Fibroblast of mammary gland (primary cell): ENCODE data around the gene PTRHD1.

Source experiments
- DNase-seq: peaks from one replicate; pipeline ENCODE4 v3.0.0-alpha.2; 2010; ENCODE audit warnings: low read depth
- H3K4me3 ChIP-seq: 2 replicates; pipeline ENCODE4 v1.5.1; 2011; ENCODE audit warnings: low read depth, mild to moderate bottlenecking, low read length, moderate library complexity; ENCODE audit not compliant: control insufficient read depth
- TF ChIP-seq, protein P1 (sequence below): conservative IDR thresholded peaks from 2 replicates; pipeline ENCODE4 v1.5.1; 2011; ENCODE audit warnings: low read depth, low read length, inconsistent platforms; ENCODE audit not compliant: control insufficient read depth, insufficient read depth

The PTRHD1 gene

GRCh38 chr2:24818721-24819167, 25.6 kb upstream of the PTRHD1 start:
- DNase-seq = peak; percentile 44
- H3K4me3 ChIP-seq = no peak overlapping the region
- TF ChIP-seq, protein P1, sequence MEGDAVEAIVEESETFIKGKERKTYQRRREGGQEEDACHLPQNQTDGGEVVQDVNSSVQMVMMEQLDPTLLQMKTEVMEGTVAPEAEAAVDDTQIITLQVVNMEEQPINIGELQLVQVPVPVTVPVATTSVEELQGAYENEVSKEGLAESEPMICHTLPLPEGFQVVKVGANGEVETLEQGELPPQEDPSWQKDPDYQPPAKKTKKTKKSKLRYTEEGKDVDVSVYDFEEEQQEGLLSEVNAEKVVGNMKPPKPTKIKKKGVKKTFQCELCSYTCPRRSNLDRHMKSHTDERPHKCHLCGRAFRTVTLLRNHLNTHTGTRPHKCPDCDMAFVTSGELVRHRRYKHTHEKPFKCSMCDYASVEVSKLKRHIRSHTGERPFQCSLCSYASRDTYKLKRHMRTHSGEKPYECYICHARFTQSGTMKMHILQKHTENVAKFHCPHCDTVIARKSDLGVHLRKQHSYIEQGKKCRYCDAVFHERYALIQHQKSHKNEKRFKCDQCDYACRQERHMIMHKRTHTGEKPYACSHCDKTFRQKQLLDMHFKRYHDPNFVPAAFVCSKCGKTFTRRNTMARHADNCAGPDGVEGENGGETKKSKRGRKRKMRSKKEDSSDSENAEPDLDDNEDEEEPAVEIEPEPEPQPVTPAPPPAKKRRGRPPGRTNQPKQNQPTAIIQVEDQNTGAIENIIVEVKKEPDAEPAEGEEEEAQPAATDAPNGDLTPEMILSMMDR = no peak

DNA sequence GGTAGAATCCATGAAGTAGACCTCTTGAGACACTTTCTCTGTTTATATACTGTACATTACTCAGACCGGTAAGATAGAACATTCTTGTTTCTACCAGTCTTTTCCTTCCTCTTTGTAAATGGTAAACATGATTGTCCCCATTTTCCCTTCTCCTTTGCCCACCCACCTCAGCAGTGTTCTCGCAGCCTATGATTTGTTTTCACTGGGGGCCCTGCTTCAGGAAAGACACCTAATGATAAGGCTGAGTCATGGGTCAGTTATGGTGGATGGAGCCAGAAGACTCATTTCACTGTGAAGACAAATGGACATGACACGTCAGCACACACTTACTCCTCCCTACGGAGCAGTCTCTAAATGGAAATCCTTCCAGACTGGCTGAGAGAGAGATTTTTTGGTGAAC, 23.7 kb upstream of the PTRHD1 start:
- peak; percentile 92 for DNase-seq
- no peak overlapping the region for H3K4me3 ChIP-seq
- TF ChIP-seq, protein P1 = no peak

DNA sequence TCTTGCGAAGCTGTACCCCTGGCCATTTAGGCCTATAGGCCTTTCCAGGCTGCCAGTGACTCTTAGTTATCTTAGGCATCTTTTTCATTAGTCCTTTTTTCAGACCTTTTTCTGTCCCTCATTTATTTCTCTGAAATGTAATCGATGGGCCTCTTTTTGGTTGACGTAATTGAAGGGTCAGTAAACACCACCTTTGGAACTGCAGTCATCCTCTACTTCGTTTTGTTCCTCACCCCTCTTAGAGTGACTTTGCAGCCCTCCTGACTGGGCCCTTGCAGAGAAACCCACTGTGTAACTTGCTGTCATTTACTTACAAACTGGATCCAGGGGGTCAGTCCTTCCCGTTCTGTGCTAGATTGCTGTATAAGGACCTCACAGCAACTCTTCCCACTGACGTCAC, 23.2 kb upstream of the PTRHD1 start:
- TF ChIP-seq, protein P1 = no peak
- DNase-seq = no peak
- H3K4me3 ChIP-seq = no peak overlapping the region

DNA sequence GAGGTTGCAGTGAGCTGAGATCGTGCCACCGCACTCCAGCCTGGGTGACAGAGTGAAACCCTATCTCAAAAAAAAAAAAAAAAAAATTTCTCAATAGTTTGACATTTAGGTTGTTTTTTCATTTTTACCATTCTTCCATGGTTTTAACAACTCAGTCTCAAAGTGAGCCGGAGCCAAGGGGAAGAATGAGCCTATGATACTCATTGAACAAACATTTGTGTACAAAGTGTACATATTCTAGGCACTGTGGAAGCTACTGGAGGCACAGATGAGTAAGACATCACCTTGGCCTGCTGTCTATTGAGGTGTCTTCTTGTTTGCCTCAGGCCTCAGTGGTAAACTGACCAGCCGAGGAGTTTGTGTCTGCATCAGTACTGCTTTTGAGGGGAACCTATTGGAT, 22.0 kb upstream of the PTRHD1 start:
- TF ChIP-seq, protein P1 = no peak
- no peak overlapping the region for H3K4me3 ChIP-seq
- DNase-seq = no peak

DNA sequence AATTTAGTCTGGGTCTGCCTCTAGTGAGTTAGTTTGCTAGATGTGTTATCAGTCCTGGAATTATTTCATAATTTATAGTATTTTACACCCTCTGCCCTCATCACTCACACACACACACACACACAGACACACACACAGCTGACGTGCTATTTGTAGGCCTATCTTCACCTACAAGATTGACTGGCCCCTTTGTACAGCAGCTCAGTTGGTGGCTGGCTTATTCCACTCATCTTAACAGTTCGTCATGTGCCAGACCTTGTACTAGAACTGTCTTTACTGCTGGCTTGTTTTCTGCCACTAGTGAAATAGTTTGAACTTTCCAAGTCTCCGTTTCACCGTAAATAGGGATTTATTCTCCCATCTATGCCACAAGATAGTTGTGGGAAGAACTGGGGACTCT, 21.3 kb upstream of the PTRHD1 start:
- no peak for DNase-seq
- TF ChIP-seq, protein P1 = no peak
- no peak overlapping the region for H3K4me3 ChIP-seq

- TF ChIP-seq, protein P1 = no peak
- H3K4me3 ChIP-seq = no peak overlapping the region
- DNase-seq = no peak
These were observed 20.5 kb upstream of the PTRHD1 start for GRCh38 chr2:24813691-24814137.
